Smooth muscle cell (in vitro differentiated cells): ENCODE results near the gene TXNDC12. TPM values are rescaled to one million over a fixed set of nuclear protein-coding genes. Genes with fewer than 3 reads are reported as not detected.
"Not testable (repeated sequence)": the region's sequence is repeated elsewhere in the genome, so short reads cannot be mapped to it uniquely, and the experiment has no call there.

Experiments
- DNase-seq: peaks from one replicate; lab custom pipeline; 2025; ENCODE audit not compliant: unreplicated experiment; lab: John Stamatoyannopoulos, UW
- H2AFZ ChIP-seq: fragments of 200-600 bp; sonication (generic); 2 replicates; pipeline ENCODE4 v1.6.0; 2016; ENCODE audit warnings: antibody characterized with exemption, low read depth, mild to moderate bottlenecking
- H3F3A ChIP-seq: fragments of 200-600 bp; sonication (generic); 2 replicates; pipeline ENCODE4 v1.6.0; 2017; ENCODE audit warnings: antibody characterized with exemption, low read depth
- H3K27ac ChIP-seq: fragments of 200-600 bp; sonication (generic); 2 replicates; pipeline ENCODE4 v1.5.1; 2016; ENCODE audit warnings: low read depth, mild to moderate bottlenecking
- H3K27me3 ChIP-seq: fragments of 200-600 bp; sonication (generic); 2 replicates; pipeline ENCODE4 v1.6.1; 2016; ENCODE audit warnings: low read depth, mild to moderate bottlenecking
- H3K36me3 ChIP-seq: fragments of 200-600 bp; sonication (generic); 2 replicates; pipeline ENCODE4 v1.5.1; 2016; ENCODE audit warnings: low read depth
- H3K4me1 ChIP-seq: fragments of 200-600 bp; sonication (generic); 2 replicates; pipeline ENCODE4 v1.5.1; 2016; ENCODE audit warnings: low read depth
- H3K4me2 ChIP-seq: fragments of 200-600 bp; sonication (generic); 2 replicates; pipeline ENCODE4 v1.6.0; 2016; ENCODE audit warnings: mild to moderate bottlenecking
- H3K4me3 ChIP-seq: fragments of 200-600 bp; sonication (generic); 2 replicates; pipeline ENCODE4 v1.5.1; 2016; ENCODE audit warnings: mild to moderate bottlenecking
- H3K79me2 ChIP-seq: fragments of 200-600 bp; sonication (generic); 2 replicates; pipeline ENCODE4 v1.6.0; 2016; ENCODE audit warnings: low read depth, mild to moderate bottlenecking
- H3K9ac ChIP-seq: fragments of 200-600 bp; sonication (generic); 2 replicates; pipeline ENCODE4 v1.6.0; 2016; ENCODE audit warnings: low read depth
- H3K9me3 ChIP-seq: fragments of 200-600 bp; sonication (generic); replicated peaks from 2 replicates; pipeline ENCODE4 v1.5.1; 2016; ENCODE audit warnings: low read depth
- H4K20me1 ChIP-seq: fragments of 200-600 bp; sonication (generic); 2 replicates; pipeline ENCODE4 v1.6.0; 2016; ENCODE audit warnings: low read depth
- CTCF ChIP-seq: fragments of 200-600 bp; sonication (generic); IDR thresholded peaks from 2 replicates; pipeline ENCODE4 v1.5.1; 2017; ENCODE audit warnings: borderline replicate concordance, mild to moderate bottlenecking, antibody characterized with exemption; ENCODE audit not compliant: insufficient read depth, poor library complexity, severe bottlenecking
- WGBS: methylation state at CpG from one replicate; pipeline ENCODE4 v1.1.7; 2016; ENCODE audit warnings: low lambda C conversion rate; 5-methylcytosine and 5-hydroxymethylcytosine counted together
- polyA plus RNA-seq: library from polyadenylated mRNA; unstranded; fragments of >200 nt; fragmentation: Nextera tagmentation; extraction: Ambion mirVana; gene quantifications from 2 replicates; pipeline ENCODE4 v1.2.1, GENCODE V29; 2016
- total RNA-seq: library from RNA; depleted of rRNA; stranded (reverse); fragments of >200 nt; gene quantifications from 2 replicates; pipeline ENCODE4 v1.2.3, GENCODE V29; 2014

The TXNDC12 gene
- total and polyA plus RNA-seq, 2 experiments from 2014 or later = 60.2 to 73.0 TPM

DNA sequence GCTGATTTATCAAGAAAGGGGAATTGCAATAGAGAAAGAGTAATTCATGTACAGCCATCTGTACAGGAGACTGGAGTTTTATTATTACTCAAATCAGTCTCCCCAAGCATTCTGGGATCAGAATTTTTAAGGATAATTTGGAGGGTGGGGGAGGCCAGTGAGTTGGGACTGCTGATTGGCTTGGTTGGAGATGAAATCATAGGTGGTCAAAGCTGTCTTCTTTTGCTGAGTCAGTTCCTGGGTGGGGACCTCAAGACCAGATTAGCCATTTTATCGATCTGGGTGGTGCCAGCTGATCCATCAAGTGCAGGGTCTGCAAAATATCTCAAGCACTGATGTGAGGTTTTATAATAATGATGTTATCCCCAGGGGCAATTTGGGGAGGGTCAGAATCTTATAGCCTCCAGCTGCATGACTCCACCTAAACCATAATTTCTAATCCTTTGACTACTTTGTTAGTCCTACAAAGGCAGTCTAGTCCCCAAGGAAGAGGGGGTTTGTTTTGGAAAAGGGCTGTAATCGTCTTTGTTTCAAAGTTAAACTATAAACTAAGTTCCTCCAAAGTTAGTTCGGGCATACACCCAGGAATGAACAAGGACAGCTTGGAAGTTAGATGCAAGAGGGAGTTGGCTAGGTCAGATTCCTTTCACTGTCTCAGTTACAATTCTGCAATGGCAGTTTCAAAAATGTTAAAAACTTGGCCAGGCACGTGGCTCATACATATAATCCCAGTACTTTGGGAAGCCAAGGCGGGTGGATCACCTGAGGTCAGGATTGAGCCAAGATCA is 47.6 kb downstream of the TXNDC12 start:
- Histone ChIP-seq H3K4me1 (peaks cover 17% of the 10 kb centered on the region), H3K27ac (no peak overlapping the region), H3K9ac (no peak overlapping the region), H3K79me2 (no peaks in the 10 kb centered on the region), H3K4me3 (no peak overlapping the region), H3F3A (peaks cover 3% of the 10 kb centered on the region), H4K20me1 (no peaks in the 10 kb centered on the region), H3K9me3 (no peaks in the 10 kb centered on the region), H2AFZ (no peak overlapping the region), H3K4me2 (no peak overlapping the region), H3K36me3 (no peaks in the 10 kb centered on the region), H3K27me3 (no peaks in the 10 kb centered on the region)
- TF ChIP-seq CTCF = no peak
- no peak for DNase-seq
- 61% methylated on average over 5 of the region's 5 CpGs for WGBS

GRCh38 chr1:52006081-52006553 is 48.9 kb downstream of the TXNDC12 start:
- H3K27me3 ChIP-seq, H3K36me3 ChIP-seq, H3K79me2 ChIP-seq, DNase-seq, H2AFZ ChIP-seq, H3K9me3 ChIP-seq, H3K4me3 ChIP-seq, H3F3A ChIP-seq, H4K20me1 ChIP-seq: not testable (repeated sequence)
- 26% methylated on average over 5 of the region's 5 CpGs for WGBS
- H3K27ac ChIP-seq = peak overlapping the region; percentile 74
- H3K4me2 ChIP-seq = peak overlapping the region; percentile 26
- peak overlapping the region; percentile 20 for H3K9ac ChIP-seq
- H3K4me1 ChIP-seq = peaks cover 17% of the 10 kb centered on the region

GRCh38 chr1:52005548-52005947 is 49.4 kb downstream of the TXNDC12 start:
- not testable (repeated sequence) for H3K4me3 ChIP-seq, DNase-seq
- peak overlapping the region; percentile 26 for H3K4me2 ChIP-seq

DNA sequence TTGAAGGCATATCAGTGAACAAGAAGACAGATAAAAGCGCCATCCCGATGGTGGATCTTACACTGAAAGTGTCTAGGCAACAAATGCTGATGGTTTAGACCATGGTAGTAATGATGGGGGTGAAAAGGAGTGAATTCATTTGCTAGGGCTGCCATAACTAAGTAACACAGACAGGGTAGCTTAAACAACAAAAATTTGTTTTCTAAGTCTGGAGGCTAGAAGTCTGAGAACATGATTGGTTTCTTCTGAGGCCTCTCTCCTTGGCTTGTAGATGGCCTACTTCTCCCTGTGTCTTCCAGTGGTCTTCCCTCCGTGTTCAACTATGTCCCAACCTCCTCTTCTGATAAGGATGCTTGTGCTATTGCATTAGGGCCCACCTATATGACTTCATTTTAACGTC is 51.1 kb downstream of the TXNDC12 start:
- 66% methylated on average over 4 of the region's 4 CpGs for WGBS
- no peaks in the 10 kb centered on the region for H3K79me2 ChIP-seq
- no peak for TF ChIP-seq CTCF
- no peaks in the 10 kb centered on the region for H4K20me1 ChIP-seq
- H3K27ac ChIP-seq = no peak overlapping the region
- no peaks in the 10 kb centered on the region for H3K9me3 ChIP-seq
- H2AFZ ChIP-seq = no peak overlapping the region
- H3K9ac ChIP-seq = no peak overlapping the region
- H3F3A ChIP-seq = peaks cover 3% of the 10 kb centered on the region
- no peak overlapping the region for H3K4me3 ChIP-seq
- no peaks in the 10 kb centered on the region for H3K27me3 ChIP-seq
- no peak overlapping the region for H3K4me2 ChIP-seq
- peaks cover 17% of the 10 kb centered on the region for H3K4me1 ChIP-seq
- no peaks in the 10 kb centered on the region for H3K36me3 ChIP-seq
- DNase-seq = no peak

More at GRCh38 chr1:52005548-52005947, 49.4 kb downstream of the TXNDC12 start:
- H4K20me1 ChIP-seq, H3K9me3 ChIP-seq, H3K79me2 ChIP-seq, H2AFZ ChIP-seq, H3F3A ChIP-seq, H3K27me3 ChIP-seq, H3K36me3 ChIP-seq: not testable (repeated sequence)
- Histone ChIP-seq H3K9ac (peak overlapping the region; percentile 20), H3K4me1 (peaks cover 17% of the 10 kb centered on the region), H3K27ac (peak overlapping the region; percentile 74)
- 0% methylated on average over 3 of the region's 3 CpGs for WGBS
